Neural cell (in vitro differentiated cells): Measurements from ENCODE around the gene DGKB. TPM values are rescaled to one million over a fixed set of nuclear protein-coding genes. Genes with fewer than 3 reads are reported as not detected.

Experiments used
- H2AFZ ChIP-seq: fragments of 200-600, 300-800 bp; sonication (generic), shearing (Covaris generic); 2 replicates; pipeline ENCODE4 v1.6.0; 2014; ENCODE audit warnings: low read depth, mild to moderate bottlenecking, antibody characterized with exemption, low read length, moderate library complexity
- H3F3A ChIP-seq: fragments of 200-600 bp; shearing (Covaris generic); 2 replicates; pipeline ENCODE4 v1.6.1; 2016; ENCODE audit warnings: mild to moderate bottlenecking, moderate library complexity, mixed read lengths, antibody characterized with exemption, low read length; ENCODE audit not compliant: insufficient read depth, poor library complexity, severe bottlenecking
- H3K27ac ChIP-seq: fragments of 200-600, 300-800 bp; sonication (generic), shearing (Covaris generic); 2 replicates; pipeline ENCODE4 v1.5.1; 2014; ENCODE audit warnings: mild to moderate bottlenecking, low read length, moderate library complexity
- H3K27me3 ChIP-seq: fragments of 300-800, 200-600 bp; sonication (generic), shearing (Covaris generic); 2 replicates; pipeline ENCODE4 v1.6.0; 2014; ENCODE audit warnings: mild to moderate bottlenecking, low read depth, low read length, moderate library complexity; ENCODE audit not compliant: insufficient read depth
- H3K36me3 ChIP-seq: fragments of 300-800, 200-600 bp; sonication (generic), shearing (Covaris generic); 2 replicates; pipeline ENCODE4 v1.5.1; 2014; ENCODE audit warnings: mild to moderate bottlenecking, antibody characterized with exemption, low read length, moderate library complexity; ENCODE audit not compliant: insufficient read depth
- H3K4me2 ChIP-seq: fragments of 300-800, 200-600 bp; sonication (generic), shearing (Covaris generic); 2 replicates; pipeline ENCODE4 v1.6.0; 2014; ENCODE audit warnings: mild to moderate bottlenecking, low read length
- H3K4me3 ChIP-seq: fragments of 300-800, 200-600 bp; sonication (generic), shearing (Covaris generic); 2 replicates; pipeline ENCODE4 v1.5.1; 2014; ENCODE audit warnings: mild to moderate bottlenecking, low read length, moderate library complexity
- H3K79me2 ChIP-seq: fragments of 200-600 bp; shearing (Covaris generic); replicated peaks from 2 replicates; pipeline ENCODE4 v1.6.0; 2014; ENCODE audit warnings: mild to moderate bottlenecking, low read length, moderate library complexity; ENCODE audit not compliant: insufficient read depth
- H3K9ac ChIP-seq: fragments of 300-800, 200-600 bp; sonication (generic), shearing (Covaris generic); 2 replicates; pipeline ENCODE4 v1.6.1; 2016; ENCODE audit warnings: mild to moderate bottlenecking, low read length, mixed read lengths
- H3K9me2 ChIP-seq: fragments of 200-600 bp; shearing (Covaris generic); 2 replicates; pipeline ENCODE4 v1.6.1; 2016; ENCODE audit warnings: mild to moderate bottlenecking, low read length, mixed read lengths; ENCODE audit not compliant: insufficient read depth
- H3K9me3 ChIP-seq: fragments of 200-600, 300-800 bp; sonication (generic), shearing (Covaris generic); 2 replicates; pipeline ENCODE4 v1.6.1; 2016; ENCODE audit warnings: mild to moderate bottlenecking, mixed run types, low read length, moderate library complexity, mixed read lengths
- H4K20me1 ChIP-seq: fragments of 200-600 bp; shearing (Covaris generic); 2 replicates; pipeline ENCODE4 v1.6.1; 2016; ENCODE audit warnings: mild to moderate bottlenecking, mixed run types; ENCODE audit not compliant: insufficient read depth
- CTCF ChIP-seq: fragments of 450-650 bp; IDR thresholded peaks from 2 replicates; pipeline ENCODE4 v1.5.1; 2014; ENCODE audit warnings: antibody characterized with exemption, mild to moderate bottlenecking, moderate library complexity; ENCODE audit not compliant: poor library complexity, severe bottlenecking
- EP300 ChIP-seq: fragments of 450-650 bp; conservative IDR thresholded peaks from 2 replicates; pipeline ENCODE4 v1.6.1; 2014; ENCODE audit warnings: antibody characterized with exemption, mild to moderate bottlenecking, moderate library complexity; ENCODE audit not compliant: poor library complexity, severe bottlenecking
- EZH2 ChIP-seq: fragments of 200-600, 300-800 bp; shearing (Covaris generic), sonication (generic); IDR thresholded peaks from 2 replicates; pipeline ENCODE4 v1.6.1; 2014; ENCODE audit warnings: antibody characterized with exemption, low read length, borderline replicate concordance, mild to moderate bottlenecking; ENCODE audit not compliant: insufficient read depth, poor library complexity, severe bottlenecking
- MXI1 ChIP-seq: fragments of 450-650 bp; conservative IDR thresholded peaks from 2 replicates; pipeline ENCODE4 v1.6.1; 2014; ENCODE audit warnings: antibody characterized with exemption, mild to moderate bottlenecking; ENCODE audit not compliant: poor library complexity, severe bottlenecking
- POLR2AphosphoS5 ChIP-seq: IDR thresholded peaks from 2 replicates; pipeline ENCODE4 v1.6.1; 2012
- RAD21 ChIP-seq: fragments of 450-650 bp; conservative IDR thresholded peaks from 2 replicates; pipeline ENCODE4 v1.6.1; 2014; ENCODE audit warnings: antibody characterized with exemption, mild to moderate bottlenecking, moderate library complexity
- REST ChIP-seq: IDR thresholded peaks from 2 replicates; pipeline ENCODE4 v1.6.1; 2012; ENCODE audit warnings: borderline replicate concordance
- SMC3 ChIP-seq: fragments of 450-650 bp; conservative IDR thresholded peaks from 2 replicates; pipeline ENCODE4 v1.6.1; 2014; ENCODE audit warnings: antibody characterized with exemption, mild to moderate bottlenecking, moderate library complexity; ENCODE audit not compliant: poor library complexity
- TAF1 ChIP-seq: IDR thresholded peaks from 2 replicates; pipeline ENCODE4 v1.6.1; 2012; ENCODE audit warnings: low read depth
- polyA plus RNA-seq: library from polyadenylated mRNA; depleted of rRNA; stranded (reverse); fragments of >200 nt; gene quantifications from 2 replicates; pipeline ENCODE4 v1.2.3, GENCODE V29; 2014

The DGKB gene
- polyA plus RNA-seq, 1 donor from 2014 or later: 0.20 TPM

- TF ChIP-seq POLR2AphosphoS5: no peak
- no peak for TF ChIP-seq CTCF
- TF ChIP-seq EP300: no peak
- no peak for TF ChIP-seq TAF1
- TF ChIP-seq MXI1: no peak
- no peak for TF ChIP-seq REST
- no peak for TF ChIP-seq EZH2
- TF ChIP-seq RAD21: no peak
- no peak for TF ChIP-seq SMC3
- H3K9me3 ChIP-seq: peaks cover 4% of the 10 kb centered on the region
- no peak overlapping the region for H3K4me2 ChIP-seq
- H3K9ac ChIP-seq: no peak overlapping the region
- no peaks in the 10 kb centered on the region for H3K9me2 ChIP-seq
- no peak overlapping the region for H3K27ac ChIP-seq
- H3K36me3 ChIP-seq: no peaks in the 10 kb centered on the region
- H3K27me3 ChIP-seq: no peaks in the 10 kb centered on the region
- H4K20me1 ChIP-seq: no peaks in the 10 kb centered on the region
- no peak overlapping the region for H2AFZ ChIP-seq
- H3K79me2 ChIP-seq: no peaks in the 10 kb centered on the region
- H3K4me3 ChIP-seq: no peak overlapping the region
- H3F3A ChIP-seq: no peaks in the 10 kb centered on the region
Observed at GRCh38 chr7:14639329-14639728, 263.2 kb downstream of the DGKB start.

GRCh38 chr7:14637968-14638367, 264.6 kb downstream of the DGKB start:
- no peaks in the 10 kb centered on the region for H3F3A ChIP-seq
- H3K9ac ChIP-seq: no peak overlapping the region
- H3K36me3 ChIP-seq: no peaks in the 10 kb centered on the region
- TF ChIP-seq POLR2AphosphoS5: no peak
- TF ChIP-seq SMC3: no peak
- TF ChIP-seq TAF1: no peak
- TF ChIP-seq CTCF: peak; percentile 29
- no peak overlapping the region for H3K4me3 ChIP-seq
- no peak overlapping the region for H2AFZ ChIP-seq
- no peaks in the 10 kb centered on the region for H3K9me3 ChIP-seq
- H4K20me1 ChIP-seq: no peaks in the 10 kb centered on the region
- no peaks in the 10 kb centered on the region for H3K9me2 ChIP-seq
- no peak overlapping the region for H3K27ac ChIP-seq
- H3K79me2 ChIP-seq: no peaks in the 10 kb centered on the region
- H3K4me2 ChIP-seq: no peak overlapping the region
- H3K27me3 ChIP-seq: no peaks in the 10 kb centered on the region
